IMR-90 (cell line): ENCODE results near the gene NMS. TPM values are rescaled to one million over a fixed set of nuclear protein-coding genes. Genes with fewer than 3 reads are reported as not detected.

Experiments
- ATAC-seq: fragments of 200-7000 bp; cut with Tn5 transposase; 2 replicates; pipeline ENCODE4 v1.9.1; 2020; ENCODE audit warnings: low read depth, mild to moderate bottlenecking, moderate library complexity
- BruUV-seq: library from RNA; stranded (reverse); fragments of 400-500 nt; replicated peaks from 2 replicates; lab custom pipeline; 2021; lab: Mats Ljungman, UMichigan
- CTCF ChIA-PET: fragments of 300-600 bp; formaldehyde crosslinking; extraction: SDS; loops from one replicate; lab custom pipeline; 2021; ENCODE audit warnings: antibody characterized with exemption; lab: Yijun Ruan, JAX
- POLR2A ChIA-PET: fragments of 300-600 bp; sonication (Branson Sonifier 250); formaldehyde crosslinking; loops from one replicate; lab custom pipeline; 2022; ENCODE audit warnings: antibody characterized with exemption; ENCODE audit not compliant: unreplicated experiment; lab: Charles Lee
- DNase-seq: peaks from one replicate; pipeline ENCODE4 v3.0.0; 2013
- H2AFZ ChIP-seq: replicated peaks from 2 replicates; pipeline ENCODE3; 2013; ENCODE audit warnings: low read length, mild to moderate bottlenecking; ENCODE audit not compliant: poor library complexity
- H2AK5ac ChIP-seq: 2 replicates; pipeline ENCODE4 v1.6.1; 2013; ENCODE audit warnings: low read depth, low read length, inconsistent platforms
- H2AK9ac ChIP-seq: replicated peaks from 2 replicates; pipeline ENCODE3; 2013; ENCODE audit warnings: mild to moderate bottlenecking, low read depth, low read length, moderate library complexity; ENCODE audit not compliant: poor library complexity
- H2BK120ac ChIP-seq: 2 replicates; pipeline ENCODE4 v1.6.1; 2013; ENCODE audit warnings: low read depth, low read length, inconsistent platforms
- H2BK15ac ChIP-seq: 3 replicates; pipeline ENCODE4 v1.6.1; 2013; ENCODE audit warnings: low read depth, low read length, inconsistent platforms
- H2BK20ac ChIP-seq: 2 replicates; pipeline ENCODE4 v1.6.1; 2013; ENCODE audit warnings: low read depth, mild to moderate bottlenecking, inconsistent platforms, low read length, moderate library complexity
- H2BK5ac ChIP-seq: 2 replicates; pipeline ENCODE4 v1.6.1; 2013; ENCODE audit warnings: mild to moderate bottlenecking, low read depth, low read length, inconsistent platforms; ENCODE audit not compliant: poor library complexity, severe bottlenecking
- H3K14ac ChIP-seq: replicated peaks from 2 replicates; pipeline ENCODE4 v1.6.1; 2013; ENCODE audit warnings: low read depth, low read length, inconsistent platforms
- H3K18ac ChIP-seq: 2 replicates; pipeline ENCODE4 v1.6.1; 2013; ENCODE audit warnings: low read depth, low read length, control low read depth
- H3K23ac ChIP-seq: 2 replicates; pipeline ENCODE4 v1.6.1; 2013; ENCODE audit warnings: low read depth, low read length, inconsistent platforms
- H3K27ac ChIP-seq: 2 replicates; pipeline ENCODE4 v1.5.1; 2013; ENCODE audit warnings: mild to moderate bottlenecking, control low read depth, low read length; ENCODE audit not compliant: insufficient read depth
- H3K27me3 ChIP-seq: 2 replicates; pipeline ENCODE4 v1.6.1; 2013; ENCODE audit warnings: low read length; ENCODE audit not compliant: control insufficient read depth, insufficient read depth
- H3K36me3 ChIP-seq: 2 replicates; pipeline ENCODE4 v1.6.1; 2013; ENCODE audit warnings: low read length, mixed read lengths; ENCODE audit not compliant: control insufficient read depth, insufficient read depth
- H3K4ac ChIP-seq: 2 replicates; pipeline ENCODE4 v1.6.1; 2013; ENCODE audit warnings: low read depth, low read length, inconsistent platforms
- H3K4me1 ChIP-seq: 2 replicates; pipeline ENCODE4 v1.6.1; 2013; ENCODE audit warnings: low read length, mixed read lengths; ENCODE audit not compliant: control insufficient read depth, insufficient read depth
- H3K4me2 ChIP-seq: 2 replicates; pipeline ENCODE4 v1.6.1; 2013; ENCODE audit warnings: low read depth, mild to moderate bottlenecking, control low read depth, low read length, moderate library complexity
- H3K4me3 ChIP-seq: 2 replicates; pipeline ENCODE4 v1.5.1; 2013; ENCODE audit warnings: low read depth, mild to moderate bottlenecking, control low read depth, low read length, moderate library complexity; ENCODE audit not compliant: insufficient read depth
- H3K56ac ChIP-seq: 2 replicates; pipeline ENCODE4 v1.6.1; 2013; ENCODE audit warnings: low read length, inconsistent platforms; ENCODE audit not compliant: insufficient read depth; ENCODE audit errors: extremely low read depth
- H3K79me1 ChIP-seq, 2 experiments: 2 replicates each; pipeline ENCODE4 v1.6.1; 2013; ENCODE audit warnings: low read length in 2 of 2, inconsistent platforms in 1 of 2, low read depth in 1 of 2
- H3K9ac ChIP-seq: 2 replicates; pipeline ENCODE4 v1.6.1; 2013; ENCODE audit warnings: low read depth, low read length, control low read depth
- H3K9me1 ChIP-seq: 2 replicates; pipeline ENCODE4 v1.6.1; 2013; ENCODE audit warnings: low read length, inconsistent platforms; ENCODE audit not compliant: insufficient read depth
- H3K9me3 ChIP-seq: 2 replicates; pipeline ENCODE4 v1.6.1; 2013; ENCODE audit warnings: low read length; ENCODE audit not compliant: control insufficient read depth, insufficient read depth
- H4K20me1 ChIP-seq: 2 replicates; pipeline ENCODE4 v1.6.1; 2013; ENCODE audit warnings: low read length, inconsistent platforms; ENCODE audit not compliant: insufficient read depth
- H4K5ac ChIP-seq: 2 replicates; pipeline ENCODE4 v1.6.1; 2013; ENCODE audit warnings: mild to moderate bottlenecking, low read depth, low read length, control low read depth
- H4K8ac ChIP-seq, 2 experiments: 2 replicates each; pipeline ENCODE4 v1.6.1; 2013; ENCODE audit warnings: low read depth in 2 of 2, low read length in 2 of 2, control low read depth in 1 of 2, inconsistent platforms in 1 of 2
- H4K91ac ChIP-seq: 2 replicates; pipeline ENCODE4 v1.6.1; 2013; ENCODE audit warnings: low read depth, low read length, inconsistent platforms; ENCODE audit not compliant: insufficient read depth
- BHLHE40 ChIP-seq: fragments of 150-350 bp; IDR thresholded peaks from 2 replicates; pipeline ENCODE4 v1.6.1; 2016; ENCODE audit warnings: mild to moderate bottlenecking, low read depth, low read length
- FOS ChIP-seq: fragments of 150-350 bp; IDR thresholded peaks from 2 replicates; pipeline ENCODE4 v1.6.1; 2016; ENCODE audit warnings: low read depth, low read length
- MXI1 ChIP-seq: IDR thresholded peaks from 2 replicates; pipeline ENCODE4 v1.6.1; 2012; ENCODE audit warnings: low read depth, mild to moderate bottlenecking, low read length, moderate library complexity, borderline replicate concordance
- NFE2L2 ChIP-seq: fragments of 150-350 bp; IDR thresholded peaks from 2 replicates; pipeline ENCODE4 v1.6.1; 2016; ENCODE audit warnings: low read depth, mild to moderate bottlenecking, low read length
- POLR2A ChIP-seq: IDR thresholded peaks from 2 replicates; pipeline ENCODE4 v1.6.1; 2012; ENCODE audit warnings: mild to moderate bottlenecking, low read depth, low read length
- RAD21 ChIP-seq: IDR thresholded peaks from 2 replicates; pipeline ENCODE4 v1.6.1; 2012; ENCODE audit warnings: low read length, improper control_type of control experiment
- RCOR1 ChIP-seq: IDR thresholded peaks from 2 replicates; pipeline ENCODE4 v1.6.1; 2012; ENCODE audit warnings: mild to moderate bottlenecking, low read length, improper control_type of control experiment; ENCODE audit not compliant: insufficient replicate concordance
- RFX5 ChIP-seq: IDR thresholded peaks from 2 replicates; pipeline ENCODE4 v1.8.0; 2012; ENCODE audit warnings: low read depth, mild to moderate bottlenecking, low read length, moderate library complexity
- SMC3 ChIP-seq: fragments of 150-350 bp; IDR thresholded peaks from 2 replicates; pipeline ENCODE4 v1.6.1; 2016; ENCODE audit warnings: low read depth, mild to moderate bottlenecking, antibody characterized with exemption, low read length, moderate library complexity
- WGBS, 2 experiments: methylation state at CpG; one replicate each; pipeline versions ENCODE4 v1.1.5 to v1.1.7; 2013; ENCODE audit warnings: missing lambda C conversion rate in 2 of 2; ENCODE audit not compliant: insufficient read length in 1 of 2; ENCODE audit errors: extremely low coverage in 2 of 2; 5-methylcytosine and 5-hydroxymethylcytosine counted together
- dilution Hi-C: fragments of 300-500 bp; cut with HindIII; formaldehyde crosslinking; loops from one replicate; pipeline ENCODE4 v1.14.3; 2018; ENCODE audit warnings: low sequenced_read_pairs; ENCODE audit not compliant: unreplicated experiment
- in situ Hi-C: fragments of 300-500 bp; cut with MboI; formaldehyde crosslinking; loops from 3 replicates; pipeline ENCODE4 v1.14.3; 2019; ENCODE audit warnings: low sequenced_read_pairs, inconsistent platforms, mixed read lengths
- intact Hi-C: fragments of 100-400 bp; cut with micrococcal nuclease; formaldehyde crosslinking; loops from 2 replicates; pipeline ENCODE4 v1.10.0; 2022
- polyA plus RNA-seq, 3 experiments: library from polyadenylated mRNA; depleted of rRNA; stranded (reverse); fragments of >200 nt; gene quantifications; 2 replicates each; pipeline ENCODE4 v1.2.3, GENCODE V29; 2012; ENCODE audit warnings: low replicate concordance in 1 of 3
- total RNA-seq: library from RNA; depleted of rRNA; stranded (reverse); fragments of >200 nt; gene quantifications from 2 replicates; pipeline ENCODE4 v1.2.3, GENCODE V29; 2012
- TF ChIP-seq, protein P1 (sequence below): fragments of 150-350 bp; IDR thresholded peaks from 2 replicates; pipeline ENCODE4 v1.6.1; 2017; ENCODE audit warnings: mild to moderate bottlenecking, antibody characterized with exemption, low read length, low read depth
- TF ChIP-seq, protein P2 (sequence below): conservative IDR thresholded peaks from 2 replicates; pipeline ENCODE4 v1.5.1; 2012; ENCODE audit warnings: mild to moderate bottlenecking, low read depth, low read length, improper control_type of control experiment
- TF ChIP-seq, protein P3 (sequence below): fragments of 150-350 bp; IDR thresholded peaks from 2 replicates; pipeline ENCODE4 v1.6.1; 2016; ENCODE audit warnings: low read depth, mild to moderate bottlenecking, low read length, moderate library complexity, borderline replicate concordance

The NMS gene
- total and polyA plus RNA-seq, 2 of the 4 experiments (the other 2 are of a cell fraction): not detected

DNA sequence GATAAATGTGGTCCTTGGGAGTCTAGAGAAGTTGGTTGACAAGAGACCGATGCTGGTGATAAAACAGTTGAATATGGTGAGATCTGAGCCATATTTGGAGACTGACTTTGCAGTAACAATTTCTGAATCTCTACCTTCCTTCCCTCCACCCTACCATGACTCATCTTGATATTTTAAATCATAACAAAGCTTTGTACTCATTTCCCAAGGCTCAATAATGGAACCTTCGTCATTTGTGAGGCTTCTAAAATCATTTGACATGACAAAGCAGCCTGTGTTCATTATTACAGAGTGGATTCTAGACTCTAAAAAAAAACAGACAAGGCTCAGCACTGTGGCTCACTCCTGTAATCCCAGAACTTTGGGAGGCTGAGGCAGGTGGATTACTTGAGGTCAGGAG, 54.0 kb downstream of the NMS start:
- Histone ChIP-seq H3K9me3 (no peaks in the 10 kb centered on the region), H4K20me1 (no peaks in the 10 kb centered on the region), H2AK9ac (no peak overlapping the region), H4K5ac (no peak overlapping the region), H3K9me1 (no peaks in the 10 kb centered on the region), H3K4ac (no peak overlapping the region), H3K9ac (no peak overlapping the region), H2BK20ac (no peak overlapping the region), H3K27me3 (no peaks in the 10 kb centered on the region; the same call in 1 of the 2 replicates), H3K27ac (no peak overlapping the region), H3K4me1 (no peaks in the 10 kb centered on the region), H3K79me1 (no peaks in the 10 kb centered on the region), H2AFZ (no peak overlapping the region), H3K23ac (no peak overlapping the region), H3K14ac (no peak overlapping the region), H2BK15ac (no peak overlapping the region), H4K8ac (no peak overlapping the region), H2BK120ac (no peak overlapping the region), H2BK5ac (no peak overlapping the region), H3K4me3 (no peak overlapping the region), H3K4me2 (no peak overlapping the region), H4K91ac (no peak overlapping the region), H2AK5ac (no peak overlapping the region), H3K36me3 (no peaks in the 10 kb centered on the region), H3K56ac (no peak overlapping the region), H3K18ac (no peak overlapping the region)
- TF ChIP-seq, protein P1, sequence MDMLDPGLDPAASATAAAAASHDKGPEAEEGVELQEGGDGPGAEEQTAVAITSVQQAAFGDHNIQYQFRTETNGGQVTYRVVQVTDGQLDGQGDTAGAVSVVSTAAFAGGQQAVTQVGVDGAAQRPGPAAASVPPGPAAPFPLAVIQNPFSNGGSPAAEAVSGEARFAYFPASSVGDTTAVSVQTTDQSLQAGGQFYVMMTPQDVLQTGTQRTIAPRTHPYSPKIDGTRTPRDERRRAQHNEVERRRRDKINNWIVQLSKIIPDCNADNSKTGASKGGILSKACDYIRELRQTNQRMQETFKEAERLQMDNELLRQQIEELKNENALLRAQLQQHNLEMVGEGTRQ: no peak
- TF ChIP-seq RCOR1 (no peak), MXI1 (no peak), RFX5 (no peak), BHLHE40 (no peak), POLR2A (no peak), SMC3 (no peak), RAD21 (no peak), NFE2L2 (no peak), FOS (no peak)
- TF ChIP-seq, protein P2, sequence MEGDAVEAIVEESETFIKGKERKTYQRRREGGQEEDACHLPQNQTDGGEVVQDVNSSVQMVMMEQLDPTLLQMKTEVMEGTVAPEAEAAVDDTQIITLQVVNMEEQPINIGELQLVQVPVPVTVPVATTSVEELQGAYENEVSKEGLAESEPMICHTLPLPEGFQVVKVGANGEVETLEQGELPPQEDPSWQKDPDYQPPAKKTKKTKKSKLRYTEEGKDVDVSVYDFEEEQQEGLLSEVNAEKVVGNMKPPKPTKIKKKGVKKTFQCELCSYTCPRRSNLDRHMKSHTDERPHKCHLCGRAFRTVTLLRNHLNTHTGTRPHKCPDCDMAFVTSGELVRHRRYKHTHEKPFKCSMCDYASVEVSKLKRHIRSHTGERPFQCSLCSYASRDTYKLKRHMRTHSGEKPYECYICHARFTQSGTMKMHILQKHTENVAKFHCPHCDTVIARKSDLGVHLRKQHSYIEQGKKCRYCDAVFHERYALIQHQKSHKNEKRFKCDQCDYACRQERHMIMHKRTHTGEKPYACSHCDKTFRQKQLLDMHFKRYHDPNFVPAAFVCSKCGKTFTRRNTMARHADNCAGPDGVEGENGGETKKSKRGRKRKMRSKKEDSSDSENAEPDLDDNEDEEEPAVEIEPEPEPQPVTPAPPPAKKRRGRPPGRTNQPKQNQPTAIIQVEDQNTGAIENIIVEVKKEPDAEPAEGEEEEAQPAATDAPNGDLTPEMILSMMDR: no peak
- TF ChIP-seq, protein P3, sequence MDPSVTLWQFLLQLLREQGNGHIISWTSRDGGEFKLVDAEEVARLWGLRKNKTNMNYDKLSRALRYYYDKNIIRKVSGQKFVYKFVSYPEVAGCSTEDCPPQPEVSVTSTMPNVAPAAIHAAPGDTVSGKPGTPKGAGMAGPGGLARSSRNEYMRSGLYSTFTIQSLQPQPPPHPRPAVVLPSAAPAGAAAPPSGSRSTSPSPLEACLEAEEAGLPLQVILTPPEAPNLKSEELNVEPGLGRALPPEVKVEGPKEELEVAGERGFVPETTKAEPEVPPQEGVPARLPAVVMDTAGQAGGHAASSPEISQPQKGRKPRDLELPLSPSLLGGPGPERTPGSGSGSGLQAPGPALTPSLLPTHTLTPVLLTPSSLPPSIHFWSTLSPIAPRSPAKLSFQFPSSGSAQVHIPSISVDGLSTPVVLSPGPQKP: no peak
- no CpG with 5 or more reads among the region's 2 CpGs for WGBS, 2 experiments
- intact Hi-C loops (no loop called here), in situ Hi-C loops (no loop called here), dilution Hi-C loops (no loop called here)
- ATAC-seq: no peak
- DNase-seq: peak; percentile 58
- no TSS peak for BruUV-seq
- POLR2A ChIA-PET: no interaction called here
- CTCF ChIA-PET: no interaction called here
